Heart left ventricle (tissue), 13 donors: Measurements from ENCODE around the gene ZBTB34.

ENCODE experiments used
- POLR2A ChIP-seq, 2 donors: fragments of 450-650 bp; IDR thresholded peaks; one replicate each; pipeline ENCODE4 v1.6.1; 2017; ENCODE audit warnings: antibody characterized with exemption in 2 of 2, mild to moderate bottlenecking in 2 of 2, moderate library complexity in 2 of 2
- TF ChIP-seq, protein P1 (sequence below), 12 donors: fragments of 200-600 bp; sonication (generic) in 4 of 12; IDR thresholded peaks; one replicate each; pipeline versions ENCODE4 v1.5.0 to v1.8.0; 2018 to 2022; ENCODE audit warnings: antibody characterized with exemption in 12 of 12, mild to moderate bottlenecking in 5 of 12
- donor health status: ischemic (EF 13 %, LVEDD 7.1; RV severe dilation, severe dysfunction).
- donor health status: DM: no; HTN: yes; CAD: no.
- donor health status: DM: no; HTN: no; CAD: no.
- donor health status: ischemic (EF 25% LVEDD 6.9; RV normal size, moderate dysfunction).
- donor health status: ischemic (EF 25% LVEDD 5.7; RV mildly dilated, moderate dysfunction).
- donor health status: ischemic (EF 35%, LVEDD 5.7; RV mildly dilated, moderate dysfunction).
- donor health status: nonischemic (EF 11% LVEDD 7.7; RV severe dilation, severe dysfunction).
- donor health status: DM: yes; HTN: yes; CAD: no.
- donor health status: PGD.
- donor health status: ischemic (EF 29% LVEDD 5.4; RV normal size, mild dysfunction).
- donor health status: nonischemic (EF 23%, LVEDD 6.1; RV moderate dilation, normal function).

- TF ChIP-seq, protein P1, sequence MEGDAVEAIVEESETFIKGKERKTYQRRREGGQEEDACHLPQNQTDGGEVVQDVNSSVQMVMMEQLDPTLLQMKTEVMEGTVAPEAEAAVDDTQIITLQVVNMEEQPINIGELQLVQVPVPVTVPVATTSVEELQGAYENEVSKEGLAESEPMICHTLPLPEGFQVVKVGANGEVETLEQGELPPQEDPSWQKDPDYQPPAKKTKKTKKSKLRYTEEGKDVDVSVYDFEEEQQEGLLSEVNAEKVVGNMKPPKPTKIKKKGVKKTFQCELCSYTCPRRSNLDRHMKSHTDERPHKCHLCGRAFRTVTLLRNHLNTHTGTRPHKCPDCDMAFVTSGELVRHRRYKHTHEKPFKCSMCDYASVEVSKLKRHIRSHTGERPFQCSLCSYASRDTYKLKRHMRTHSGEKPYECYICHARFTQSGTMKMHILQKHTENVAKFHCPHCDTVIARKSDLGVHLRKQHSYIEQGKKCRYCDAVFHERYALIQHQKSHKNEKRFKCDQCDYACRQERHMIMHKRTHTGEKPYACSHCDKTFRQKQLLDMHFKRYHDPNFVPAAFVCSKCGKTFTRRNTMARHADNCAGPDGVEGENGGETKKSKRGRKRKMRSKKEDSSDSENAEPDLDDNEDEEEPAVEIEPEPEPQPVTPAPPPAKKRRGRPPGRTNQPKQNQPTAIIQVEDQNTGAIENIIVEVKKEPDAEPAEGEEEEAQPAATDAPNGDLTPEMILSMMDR (IDR thresholded peaks at IDR 0.05), result no peak
- TF ChIP-seq POLR2A (IDR thresholded peaks at IDR 0.05), result no peak
These were observed 16.1 kb downstream of the ZBTB34 start for GRCh38 chr9:126876531-126876930.
